PFSK-1 (cell line): ENCODE data around the gene SEMA3A.

Experiments
- POLR2AphosphoS5 ChIP-seq: IDR thresholded peaks from 2 replicates; pipeline ENCODE4 v1.6.1; 2012; ENCODE audit warnings: low read depth, mild to moderate bottlenecking, control low read depth, low read length, moderate library complexity
- TAF1 ChIP-seq: IDR thresholded peaks from 2 replicates; pipeline ENCODE4 v1.6.1; 2012; ENCODE audit warnings: low read length, control low read depth, borderline replicate concordance; ENCODE audit not compliant: insufficient read depth
- TF ChIP-seq, protein P1 (sequence below), 2 experiments: IDR thresholded peaks; 2 replicates each; pipeline versions ENCODE4 v1.6.1 to v1.8.0; 2011 to 2012; ENCODE audit warnings: low read depth in 2 of 2, low read length in 2 of 2, control low read depth in 1 of 2, inconsistent platforms in 1 of 2, mild to moderate bottlenecking in 1 of 2, moderate library complexity in 1 of 2; ENCODE audit not compliant: insufficient read depth in 1 of 2

DNA sequence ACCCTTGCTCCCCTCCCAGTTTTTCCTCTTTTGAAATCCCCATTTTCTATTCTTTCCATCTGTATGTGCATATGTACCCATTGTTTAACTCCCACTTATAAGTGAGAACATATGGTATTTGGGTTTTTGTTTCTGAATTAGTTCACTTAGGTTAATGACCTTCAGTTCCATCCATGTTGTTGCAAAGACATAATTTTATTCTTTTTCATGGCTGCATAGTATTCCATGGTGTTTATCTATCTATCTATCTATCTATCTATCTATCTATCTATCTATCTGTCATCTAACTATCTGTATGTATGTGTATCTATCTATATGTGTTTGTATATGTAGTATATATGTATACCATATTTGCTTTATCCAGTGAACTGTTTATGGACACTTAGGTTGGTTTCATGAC lies 281.4 kb downstream of the SEMA3A start:
- TF ChIP-seq POLR2AphosphoS5 (no peak), TAF1 (no peak)
- TF ChIP-seq, protein P1, sequence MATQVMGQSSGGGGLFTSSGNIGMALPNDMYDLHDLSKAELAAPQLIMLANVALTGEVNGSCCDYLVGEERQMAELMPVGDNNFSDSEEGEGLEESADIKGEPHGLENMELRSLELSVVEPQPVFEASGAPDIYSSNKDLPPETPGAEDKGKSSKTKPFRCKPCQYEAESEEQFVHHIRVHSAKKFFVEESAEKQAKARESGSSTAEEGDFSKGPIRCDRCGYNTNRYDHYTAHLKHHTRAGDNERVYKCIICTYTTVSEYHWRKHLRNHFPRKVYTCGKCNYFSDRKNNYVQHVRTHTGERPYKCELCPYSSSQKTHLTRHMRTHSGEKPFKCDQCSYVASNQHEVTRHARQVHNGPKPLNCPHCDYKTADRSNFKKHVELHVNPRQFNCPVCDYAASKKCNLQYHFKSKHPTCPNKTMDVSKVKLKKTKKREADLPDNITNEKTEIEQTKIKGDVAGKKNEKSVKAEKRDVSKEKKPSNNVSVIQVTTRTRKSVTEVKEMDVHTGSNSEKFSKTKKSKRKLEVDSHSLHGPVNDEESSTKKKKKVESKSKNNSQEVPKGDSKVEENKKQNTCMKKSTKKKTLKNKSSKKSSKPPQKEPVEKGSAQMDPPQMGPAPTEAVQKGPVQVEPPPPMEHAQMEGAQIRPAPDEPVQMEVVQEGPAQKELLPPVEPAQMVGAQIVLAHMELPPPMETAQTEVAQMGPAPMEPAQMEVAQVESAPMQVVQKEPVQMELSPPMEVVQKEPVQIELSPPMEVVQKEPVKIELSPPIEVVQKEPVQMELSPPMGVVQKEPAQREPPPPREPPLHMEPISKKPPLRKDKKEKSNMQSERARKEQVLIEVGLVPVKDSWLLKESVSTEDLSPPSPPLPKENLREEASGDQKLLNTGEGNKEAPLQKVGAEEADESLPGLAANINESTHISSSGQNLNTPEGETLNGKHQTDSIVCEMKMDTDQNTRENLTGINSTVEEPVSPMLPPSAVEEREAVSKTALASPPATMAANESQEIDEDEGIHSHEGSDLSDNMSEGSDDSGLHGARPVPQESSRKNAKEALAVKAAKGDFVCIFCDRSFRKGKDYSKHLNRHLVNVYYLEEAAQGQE (IDR thresholded peaks at IDR 0.05; ENCODE audit: insufficient read depth in 1 of 2, low read depth in 2 of 2, low read length in 2 of 2) = no peak
